Erythroblast (primary cell): ENCODE measurements around the gene BAIAP2.

ENCODE experiments used
- GATA1 ChIP-seq: IDR thresholded peaks from 2 replicates; pipeline ENCODE4 v1.6.1; 2011; ENCODE audit warnings: low read depth, mild to moderate bottlenecking, control low read depth, low read length, moderate library complexity
- POLR2A ChIP-seq: IDR thresholded peaks from 2 replicates; pipeline ENCODE4 v1.6.1; 2011; ENCODE audit warnings: mild to moderate bottlenecking, low read length

DNA sequence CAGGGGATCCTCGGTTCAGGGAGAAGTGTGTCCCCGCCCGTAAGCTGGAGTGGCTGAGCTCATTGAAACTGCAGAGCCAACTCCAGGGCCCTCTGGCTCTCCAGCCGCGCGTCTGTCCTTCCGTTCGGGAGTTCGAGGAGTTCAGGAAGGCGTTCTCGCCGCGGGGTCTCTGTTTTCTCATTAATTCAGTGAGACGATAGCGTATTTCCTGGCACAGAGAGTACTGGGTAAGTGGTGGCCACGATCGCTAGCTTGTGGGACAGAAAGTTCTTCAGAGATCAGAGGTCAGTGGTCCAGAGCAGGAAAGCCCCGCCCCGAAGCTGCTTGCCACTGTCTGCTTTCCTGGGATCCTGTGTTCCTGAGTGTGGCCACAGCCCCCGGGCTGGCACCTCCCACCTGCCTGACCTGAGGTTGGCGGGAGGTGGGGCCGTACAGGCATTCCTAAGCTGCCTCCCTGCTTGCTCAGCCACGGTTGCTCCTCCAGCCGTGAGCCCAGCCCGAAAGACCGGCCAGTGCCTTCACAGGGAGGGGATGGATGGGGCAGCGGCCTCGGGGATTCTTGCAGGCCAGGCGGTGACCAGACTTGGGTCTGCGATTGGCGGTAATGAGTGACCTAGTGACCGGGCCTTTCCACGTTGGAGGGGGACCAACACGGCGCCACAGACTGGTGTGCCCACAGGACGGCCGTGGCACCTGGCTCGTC is 8.9 kb downstream of the BAIAP2 start:
- TF ChIP-seq POLR2A = no peak
- no peak for TF ChIP-seq GATA1
